GM18873 (cell line): ENCODE measurements around the gene ZFX.
A peak's percentile ranks its signal among the peaks of the same experiment; 100 is the strongest.
"Not testable (repeated sequence)": the region's sequence is repeated elsewhere in the genome, so short reads cannot be mapped to it uniquely, and the experiment has no call there.

Source experiments
- ATAC-seq: cut with Tn5 transposase; IDR thresholded peaks from one replicate; pipeline ENCODE4 v1.9.1; 2021; ENCODE audit warnings: mild to moderate bottlenecking, moderate library complexity, moderate number of reproducible peaks; ENCODE audit not compliant: unreplicated experiment, low FRiP score

Gene ZFX

DNA sequence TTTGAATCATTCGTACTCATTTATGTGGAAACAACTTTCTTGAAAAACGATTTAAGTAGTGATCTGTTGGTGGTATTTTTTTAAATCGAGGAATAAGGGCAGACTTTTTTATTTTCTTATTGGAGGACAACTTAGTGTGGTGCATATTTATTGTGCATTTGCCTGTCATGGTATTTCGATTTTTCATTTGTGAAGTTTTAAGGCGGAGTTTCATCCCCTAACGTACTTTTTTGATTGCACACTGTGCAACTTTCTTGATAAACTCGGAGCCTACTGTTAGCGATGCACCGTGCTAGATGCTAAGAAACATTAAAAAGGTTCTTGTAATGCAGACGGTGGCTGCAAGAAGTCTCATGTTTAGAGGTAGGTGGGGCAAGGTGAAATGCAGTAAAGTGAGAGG is 1.4 kb downstream of the ZFX start:
- no peak for ATAC-seq

DNA sequence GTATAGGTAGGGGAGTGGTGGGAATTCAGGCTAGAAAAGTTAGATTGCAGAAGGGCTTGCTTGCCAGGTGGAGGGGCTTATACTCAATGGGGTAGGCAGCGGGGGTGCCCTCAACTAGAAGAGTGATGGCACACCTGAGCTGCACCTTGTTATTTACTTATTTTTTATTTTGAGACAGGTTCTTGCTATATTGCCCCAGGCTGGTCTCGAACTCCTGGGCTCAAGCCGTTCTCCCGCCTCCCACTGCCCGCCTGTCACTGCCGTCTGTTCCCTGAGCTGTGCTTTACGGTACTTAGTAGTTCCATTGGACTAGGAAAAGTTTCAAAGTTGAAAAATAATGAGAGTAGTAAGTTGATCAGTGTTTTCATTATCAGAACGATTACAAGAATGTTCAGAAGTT is 2.0 kb downstream of the ZFX start:
- ATAC-seq, result no peak

GRCh38 chrX:24153178-24153795 is 3.8 kb downstream of the ZFX start:
- ATAC-seq, result no peak

DNA sequence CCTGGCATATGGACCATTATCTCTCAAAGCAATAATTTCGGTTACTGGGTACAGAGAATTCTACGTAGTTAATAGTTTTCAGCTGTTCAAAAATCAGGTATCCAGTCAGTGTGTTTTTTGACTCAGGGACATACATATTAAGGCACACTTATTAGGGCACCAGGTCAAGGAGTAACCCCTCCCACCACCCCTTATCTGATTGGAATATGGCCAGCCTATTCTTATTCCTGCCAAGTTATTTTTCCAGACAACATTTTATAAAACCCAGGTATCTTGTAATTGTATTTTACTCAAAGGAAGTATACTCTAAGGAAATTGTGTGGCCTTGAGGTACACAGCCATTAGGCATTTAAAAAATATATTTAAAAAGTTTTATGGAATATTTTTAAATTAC is 4.3 kb downstream of the ZFX start:
- ATAC-seq, result no peak

GRCh38 chrX:24154490-24155034 is 5.0 kb downstream of the ZFX start:
- ATAC-seq, result no peak

DNA sequence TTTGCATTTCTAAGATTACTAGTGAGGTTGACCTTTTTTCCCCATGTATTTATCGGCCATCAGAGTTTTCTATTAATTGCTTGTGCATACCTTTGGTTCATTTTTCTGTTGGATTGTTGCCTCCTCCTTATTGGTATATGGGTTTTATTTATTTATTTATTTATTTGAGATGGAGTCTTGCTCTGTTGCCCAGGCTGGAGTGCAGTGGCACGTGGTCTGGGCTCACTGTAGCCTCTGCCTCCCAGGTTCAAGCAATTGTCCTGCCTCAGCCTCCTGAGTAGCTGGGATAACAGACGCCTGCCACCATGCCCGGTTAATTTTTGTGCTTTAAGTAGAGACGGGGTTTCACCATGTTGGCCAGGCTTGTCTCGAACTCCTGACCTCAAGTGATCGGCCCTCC is 6.2 kb downstream of the ZFX start:
- not testable (repeated sequence) for ATAC-seq

- no peak for ATAC-seq
Measured at GRCh38 chrX:24156177-24156576, 6.6 kb downstream of the ZFX start.

- no peak for ATAC-seq
Measured at GRCh38 chrX:24158881-24159280, 9.4 kb downstream of the ZFX start.

DNA sequence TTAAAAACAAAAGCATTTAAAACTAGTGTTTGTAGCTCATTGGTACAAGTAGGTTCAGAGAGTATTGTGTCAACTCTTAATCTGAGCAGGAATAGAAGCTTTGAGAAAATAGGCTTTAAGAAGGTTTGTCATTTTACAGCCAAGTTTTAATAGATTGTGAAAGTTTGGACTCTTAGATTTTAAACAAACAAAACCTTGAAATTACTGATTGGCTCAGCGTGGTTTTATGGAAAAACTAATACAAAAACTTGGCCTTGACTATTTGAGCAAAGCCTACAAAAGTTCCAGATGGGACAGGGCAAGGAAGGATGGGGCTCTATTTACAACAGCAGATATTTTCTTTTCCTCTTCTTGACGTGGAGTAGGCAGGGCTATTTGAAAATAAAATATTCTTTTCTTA is 16.5 kb downstream of the ZFX start:
- no peak for ATAC-seq

GRCh38 chrX:24167719-24168472 is 18.4 kb downstream of the ZFX start:
- ATAC-seq, result no peak

DNA sequence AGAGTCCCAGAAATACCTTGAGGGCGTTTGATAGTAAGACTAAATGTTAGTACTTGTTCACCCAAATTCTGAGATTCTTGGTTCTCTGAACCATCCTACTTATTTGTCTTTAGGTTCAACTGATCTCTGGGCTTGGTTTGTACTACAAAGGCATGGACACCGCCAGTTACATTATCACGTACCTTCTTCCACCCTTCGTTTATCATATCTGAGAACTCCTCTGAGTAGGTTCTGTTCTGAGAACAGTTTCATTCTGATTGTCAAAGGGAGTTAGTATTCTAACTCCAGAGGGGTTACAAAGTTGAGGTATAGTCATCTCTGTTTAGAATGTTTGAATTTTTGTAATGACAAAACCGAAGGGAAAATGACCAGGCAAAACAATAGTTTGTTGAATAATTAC is 19.3 kb downstream of the ZFX start:
- ATAC-seq, result peak; percentile 76

DNA sequence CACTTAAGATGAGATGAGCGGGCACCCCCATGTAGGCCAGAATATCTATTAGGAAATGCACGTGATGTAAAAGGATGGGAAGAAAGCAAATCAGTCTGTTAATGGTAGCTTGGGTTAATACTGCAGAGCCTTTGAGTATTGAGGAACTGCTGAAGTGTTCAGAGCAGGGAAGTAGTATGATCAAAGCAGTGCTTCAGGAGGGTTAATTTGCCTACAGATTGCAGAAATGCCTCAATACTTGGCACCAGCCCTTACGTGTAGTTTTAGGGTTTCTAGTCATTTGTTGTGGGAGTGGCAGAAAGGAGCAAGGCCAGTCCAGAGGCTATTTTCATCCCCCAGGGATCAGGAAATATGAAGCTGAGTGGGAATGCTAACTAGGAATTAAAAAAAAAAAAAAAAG is 19.7 kb downstream of the ZFX start:
- peak; percentile 80 for ATAC-seq

DNA sequence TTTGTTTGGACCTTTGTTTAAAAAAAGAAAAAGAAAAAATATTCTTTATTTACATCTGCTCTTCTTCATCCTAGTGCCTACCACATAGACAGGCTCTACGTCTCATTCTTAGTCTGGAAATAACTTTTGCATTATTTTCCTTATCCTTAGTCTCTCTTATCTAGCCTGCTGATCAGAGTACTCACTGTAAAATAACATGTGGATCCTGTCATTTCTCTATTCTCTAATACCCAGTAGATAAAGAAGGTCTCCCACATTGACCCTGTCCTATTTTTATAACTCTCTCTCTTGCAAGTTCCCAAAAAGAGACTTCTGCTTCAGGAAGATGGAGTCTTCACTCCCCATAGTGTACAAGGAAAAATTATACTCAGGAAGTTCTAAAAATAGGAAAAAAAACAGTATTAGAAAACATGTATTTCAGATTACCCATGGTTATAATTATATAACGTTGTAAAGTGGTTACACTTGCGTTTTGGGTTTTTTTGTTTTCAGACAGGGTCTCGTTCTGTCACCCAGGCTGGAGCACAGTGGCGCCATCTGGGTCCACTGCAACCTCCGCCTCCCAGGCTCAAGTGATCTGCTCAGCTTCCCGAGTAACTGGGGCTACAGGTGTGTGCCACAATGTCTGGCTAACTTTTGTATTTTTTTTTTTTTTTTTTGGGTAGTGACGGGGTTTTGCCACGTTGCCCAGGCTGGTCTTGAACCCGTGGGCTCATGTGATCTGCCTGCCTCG is 23.8 kb downstream of the ZFX start:
- ATAC-seq, result no peak

GRCh38 chrX:24175276-24175675 is 25.7 kb downstream of the ZFX start:
- ATAC-seq, result no peak

DNA sequence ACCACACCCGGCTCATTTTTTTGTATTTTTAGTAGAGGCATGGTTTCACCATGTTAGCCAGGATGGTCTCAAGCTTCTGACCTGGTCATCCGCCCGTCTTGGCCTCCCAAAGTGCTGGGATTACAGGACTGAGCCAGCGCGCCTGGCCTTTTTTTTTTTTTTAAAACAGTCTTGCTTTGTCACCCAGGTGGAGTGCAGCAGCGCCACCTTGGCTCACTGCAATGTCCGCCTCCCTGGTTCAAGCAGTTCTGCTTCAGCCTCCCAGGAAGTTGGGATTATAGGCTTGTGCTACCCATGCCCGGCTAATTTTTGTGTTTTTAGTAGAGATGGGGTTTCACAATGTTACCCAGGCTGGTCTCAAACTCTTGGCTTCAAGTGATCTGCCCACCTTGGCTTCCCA is 28.9 kb downstream of the ZFX start:
- ATAC-seq, result no peak

- ATAC-seq, result no peak
Measured at GRCh38 chrX:24184018-24184417, 34.5 kb downstream of the ZFX start.

DNA sequence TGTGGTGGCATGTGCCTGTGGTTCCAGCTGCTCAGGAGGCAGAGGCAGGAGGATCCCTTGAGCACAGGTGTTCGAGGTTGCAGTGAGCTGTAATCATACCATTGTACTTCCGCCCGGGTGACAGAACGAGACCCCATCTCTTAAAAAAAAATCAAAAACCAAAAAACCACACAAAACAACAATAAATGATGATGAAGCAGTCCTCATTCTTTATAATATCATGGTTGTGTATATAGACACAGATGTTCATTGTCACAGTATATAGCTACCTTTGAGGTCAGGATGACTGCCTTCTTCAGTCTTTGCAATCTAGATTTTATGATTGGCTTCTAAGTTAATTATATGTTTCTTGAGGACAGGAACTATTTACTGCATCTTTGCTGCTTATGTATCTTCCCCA is 37.0 kb downstream of the ZFX start:
- no peak for ATAC-seq

- no peak for ATAC-seq
Measured at GRCh38 chrX:24186986-24187385, 37.5 kb downstream of the ZFX start.

GRCh38 chrX:24189490-24189889 is 40.0 kb downstream of the ZFX start:
- no peak for ATAC-seq

GRCh38 chrX:24190500-24191156 is 41.1 kb downstream of the ZFX start:
- no peak for ATAC-seq

- no peak for ATAC-seq
Measured at GRCh38 chrX:24196509-24196908, 47.0 kb downstream of the ZFX start.
